Upper lobe of left lung (tissue), 6 donors: Measurements from ENCODE around the gene HDHD5. TPM values are rescaled to one million over a fixed set of nuclear protein-coding genes. Genes with fewer than 3 reads are reported as not detected.

Experiments
- ATAC-seq, 2 donors: fragments of 200-7000 bp; cut with Tn5 transposase; one replicate each; pipeline ENCODE4 v1.9.1; 2022; ENCODE audit warnings: mild to moderate bottlenecking in 2 of 2, moderate library complexity in 2 of 2; ENCODE audit not compliant: low FRiP score in 2 of 2
- DNase-seq, 2 donors: peaks; one replicate each; pipeline ENCODE4 v3.0.0-alpha.2; 2019 to 2020
- H3K27ac ChIP-seq, 4 donors: fragments of 200-600 bp; sonication (generic); one replicate each; pipeline ENCODE4 v1.5.1; 2016 to 2019
- H3K27me3 ChIP-seq, 4 donors: fragments of 200-600 bp; sonication (generic); one replicate each; pipeline ENCODE4 v1.5.1; 2017 to 2019
- H3K36me3 ChIP-seq, 4 donors: fragments of 200-600 bp; sonication (generic); one replicate each; pipeline ENCODE4 v1.5.1; 2016 to 2019
- H3K4me1 ChIP-seq, 4 donors: fragments of 200-600 bp; sonication (generic); one replicate each; pipeline ENCODE4 v1.5.1; 2018 to 2019
- H3K4me3 ChIP-seq, 4 donors: fragments of 200-600 bp; sonication (generic); one replicate each; pipeline ENCODE4 v1.5.1; 2017 to 2019; ENCODE audit warnings: mild to moderate bottlenecking in 2 of 4, moderate library complexity in 1 of 4
- H3K9me3 ChIP-seq, 4 donors: fragments of 200-600 bp; sonication (generic); one replicate each; pipeline ENCODE4 v1.5.1; 2018 to 2019
- EP300 ChIP-seq, 4 donors: sonication (generic); formaldehyde crosslinking; IDR thresholded peaks; one replicate each; pipeline ENCODE4 v1.5.1; 2017; ENCODE audit warnings: antibody characterized with exemption in 4 of 4, control low read depth in 2 of 4
- POLR2A ChIP-seq, 4 donors: fragments of 450-650 bp; IDR thresholded peaks; one replicate each; pipeline ENCODE4 v1.5.1; 2016 to 2017; ENCODE audit warnings: antibody characterized with exemption in 4 of 4, mild to moderate bottlenecking in 2 of 4
- POLR2AphosphoS5 ChIP-seq, 2 donors: sonication (generic); formaldehyde crosslinking; IDR thresholded peaks; one replicate each; pipeline ENCODE4 v1.5.1; 2017; ENCODE audit warnings: antibody characterized with exemption in 2 of 2
- WGBS, 2 donors: methylation state at CpG; one replicate each; pipeline ENCODE4 v1.1.5; 2017 to 2018; 5-methylcytosine and 5-hydroxymethylcytosine counted together
- total RNA-seq, 6 donors: library from RNA; depleted of rRNA in 4 of 6; stranded (reverse); fragments of >200 nt in 4 of 6; gene quantifications; one replicate each; pipeline versions ENCODE4 v1.1.0 to v1.2.1, GENCODE V29; 2016 to 2021
- TF ChIP-seq, protein P1 (sequence below), 6 experiments: fragments of 450-650 bp in 4 of 6; fragments of 200-600 bp in 2 of 6; sonication (generic) in 2 of 6; IDR thresholded peaks; one replicate each; pipeline ENCODE4 v1.5.1; 2016 to 2019; ENCODE audit warnings: antibody characterized with exemption in 6 of 6
- donor health status: DM: no; HTN: no; CAD: no; lungs with moderate emphysema.
- donor health status: DM: no; HTN: yes; CAD: no; lungs with severe emphysema.

The HDHD5 gene
- total RNA-seq, 6 donors from 2014 or later, result 28.0 to 47.1 (median 34.3) TPM

DNA sequence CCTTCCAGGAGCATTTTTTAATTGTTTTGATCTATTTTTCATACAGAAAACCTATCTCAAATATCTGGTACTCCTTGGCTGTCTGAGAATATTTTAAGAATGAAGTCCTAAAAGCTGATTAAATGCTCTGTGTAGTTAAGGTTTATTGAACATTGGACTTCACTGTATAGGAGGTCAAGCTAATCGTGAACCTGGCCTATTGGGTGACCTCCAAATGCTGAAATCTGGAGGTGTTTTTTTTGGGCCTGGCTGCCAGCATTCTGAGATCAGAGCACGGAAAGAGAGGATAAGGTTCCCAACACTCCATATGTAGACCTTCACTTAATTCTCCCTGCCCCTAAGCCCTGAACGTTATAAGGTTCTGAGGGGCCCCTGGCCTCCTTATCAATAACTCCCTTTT lies 66.0 kb downstream of the HDHD5 start:
- no peak overlapping the region for H3K27ac ChIP-seq
- ATAC-seq (no peak), DNase-seq (no peak)
- no peak overlapping the region for H3K4me3 ChIP-seq
- 87 to 93% methylated on average over 3 of the region's 3 CpGs for WGBS, 2 donors
- no peaks in the 10 kb centered on the region for H3K9me3 ChIP-seq
- peaks cover 3 to 11% (median 6%) of the 10 kb centered on the region in 4 donors for H3K36me3 ChIP-seq
- no peak for TF ChIP-seq EP300 (IDR thresholded peaks at IDR 0.05)
- TF ChIP-seq, protein P1, sequence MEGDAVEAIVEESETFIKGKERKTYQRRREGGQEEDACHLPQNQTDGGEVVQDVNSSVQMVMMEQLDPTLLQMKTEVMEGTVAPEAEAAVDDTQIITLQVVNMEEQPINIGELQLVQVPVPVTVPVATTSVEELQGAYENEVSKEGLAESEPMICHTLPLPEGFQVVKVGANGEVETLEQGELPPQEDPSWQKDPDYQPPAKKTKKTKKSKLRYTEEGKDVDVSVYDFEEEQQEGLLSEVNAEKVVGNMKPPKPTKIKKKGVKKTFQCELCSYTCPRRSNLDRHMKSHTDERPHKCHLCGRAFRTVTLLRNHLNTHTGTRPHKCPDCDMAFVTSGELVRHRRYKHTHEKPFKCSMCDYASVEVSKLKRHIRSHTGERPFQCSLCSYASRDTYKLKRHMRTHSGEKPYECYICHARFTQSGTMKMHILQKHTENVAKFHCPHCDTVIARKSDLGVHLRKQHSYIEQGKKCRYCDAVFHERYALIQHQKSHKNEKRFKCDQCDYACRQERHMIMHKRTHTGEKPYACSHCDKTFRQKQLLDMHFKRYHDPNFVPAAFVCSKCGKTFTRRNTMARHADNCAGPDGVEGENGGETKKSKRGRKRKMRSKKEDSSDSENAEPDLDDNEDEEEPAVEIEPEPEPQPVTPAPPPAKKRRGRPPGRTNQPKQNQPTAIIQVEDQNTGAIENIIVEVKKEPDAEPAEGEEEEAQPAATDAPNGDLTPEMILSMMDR (IDR thresholded peaks at IDR 0.05), result no peak
- no peak for TF ChIP-seq POLR2A (IDR thresholded peaks at IDR 0.05)
- TF ChIP-seq POLR2AphosphoS5 (IDR thresholded peaks at IDR 0.05), result no peak
- H3K27me3 ChIP-seq, result no peaks in the 10 kb centered on the region
- peaks cover 2 to 22% (median 10%) of the 10 kb centered on the region in 4 donors for H3K4me1 ChIP-seq

DNA sequence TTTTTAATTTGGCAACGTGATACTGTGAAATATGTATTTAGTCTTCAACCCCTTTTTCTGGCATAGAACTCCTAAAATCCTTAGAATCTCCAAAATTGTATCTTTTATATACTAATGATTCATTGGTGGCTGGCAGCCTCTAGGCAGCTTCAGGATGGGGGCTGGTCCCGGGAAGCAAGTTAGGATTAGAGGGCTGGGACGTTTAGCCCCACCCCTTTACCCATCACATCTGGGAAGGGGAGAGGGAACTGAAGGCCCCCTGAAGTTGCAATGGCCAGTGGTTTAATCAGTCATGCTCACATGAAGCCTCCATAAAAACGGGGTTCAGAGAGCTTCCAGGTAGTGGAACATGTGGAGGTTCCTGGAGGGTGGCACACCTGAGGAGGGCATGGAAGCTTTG lies 67.2 kb downstream of the HDHD5 start:
- DNase-seq, result no peak
- H3K4me3 ChIP-seq, result no peak overlapping the region
- no peak for ATAC-seq

DNA sequence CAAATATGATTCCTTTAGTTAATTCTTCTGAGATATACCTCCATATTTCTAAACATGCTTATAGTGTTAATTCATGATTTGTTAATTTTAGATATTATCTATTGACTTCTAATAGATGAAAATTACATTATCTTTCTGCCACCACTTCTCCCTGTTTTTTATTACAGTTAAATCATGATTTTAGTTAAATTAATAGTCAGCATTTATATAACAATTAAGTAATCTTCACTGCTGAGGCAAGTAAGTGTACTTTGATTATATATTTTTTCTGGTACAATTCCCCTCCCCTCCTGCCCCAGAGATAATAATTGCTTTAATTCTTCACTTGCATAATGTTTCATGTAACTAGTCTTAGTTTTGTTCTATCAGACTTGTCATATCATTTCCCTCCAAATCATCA lies 68.5 kb downstream of the HDHD5 start:
- H3K9me3 ChIP-seq, result no peaks in the 10 kb centered on the region
- TF ChIP-seq, protein P1 (IDR thresholded peaks at IDR 0.05), result no peak
- no peak for TF ChIP-seq POLR2AphosphoS5 (IDR thresholded peaks at IDR 0.05)
- TF ChIP-seq EP300 (IDR thresholded peaks at IDR 0.05), result no peak
- no peak for TF ChIP-seq POLR2A (IDR thresholded peaks at IDR 0.05)
- H3K27me3 ChIP-seq, result no peaks in the 10 kb centered on the region
- ATAC-seq (no peak), DNase-seq (no peak)
- no peaks in the 10 kb centered on the region for H3K36me3 ChIP-seq
- H3K4me3 ChIP-seq, result no peak overlapping the region
- no peak overlapping the region for H3K27ac ChIP-seq
- H3K4me1 ChIP-seq, result peaks cover 19 to 38% (median 25%) of the 10 kb centered on the region in 4 donors

More for the DNA sequence above, 67.2 kb downstream of the HDHD5 start:
- TF ChIP-seq EP300 (IDR thresholded peaks at IDR 0.05) (no peak), POLR2AphosphoS5 (IDR thresholded peaks at IDR 0.05) (no peak), POLR2A (IDR thresholded peaks at IDR 0.05) (no peak)
- TF ChIP-seq, protein P1 (IDR thresholded peaks at IDR 0.05), result no peak
- no peaks in the 10 kb centered on the region for H3K27me3 ChIP-seq
- 69 to 76% methylated on average over 4 of the region's 4 CpGs for WGBS, 2 donors
- no peak overlapping the region for H3K27ac ChIP-seq
- no peaks in the 10 kb centered on the region for H3K9me3 ChIP-seq
- no peaks in the 10 kb centered on the region for H3K36me3 ChIP-seq
- H3K4me1 ChIP-seq, result peaks cover 11 to 25% (median 12%) of the 10 kb centered on the region in 4 donors

Other genes with a start within 250 kb of the HDHD5 start
- not detected for gene GAB4, start 151.1 kb downstream of the HDHD5 start, total RNA-seq
- 10 to 100 TPM; 22.6 to 58.9 (median 35.9) TPM for gene IL17RA, start 74.3 kb downstream of the HDHD5 start, total RNA-seq
- gene TMEM121B, start 37.9 kb downstream of the HDHD5 start, total RNA-seq, result 1 to 10 TPM in 3 of 6 donors, under 1 TPM in 2, not detected in 1; 0.10 to 2.0 (median 1.1) TPM
- gene ADA2, start 60.2 kb upstream of the HDHD5 start, total RNA-seq, result 10 to 100 TPM; 35.7 to 88.0 (median 63.9) TPM
- gene CECR2, start 210.2 kb upstream of the HDHD5 start, total RNA-seq, result 10 to 100 TPM in 3 of 6 donors, 1 to 10 TPM in 3; 5.8 to 35.6 (median 11.6) TPM